Fibroblast of skin of back (primary cell): ENCODE results near the gene R3HDM1.
"Not testable (repeated sequence)": the region's sequence is repeated elsewhere in the genome, so short reads cannot be mapped to it uniquely, and the experiment has no call there.

Experiments used
- DNase-seq: peaks from one replicate; pipeline ENCODE4 v3.0.0-alpha.2; 2013

R3HDM1 gene

GRCh38 chr2:135573620-135574019 lies 42.3 kb downstream of the R3HDM1 start:
- DNase-seq = no peak

- DNase-seq = no peak
Measured at GRCh38 chr2:135581282-135581681, 50.0 kb downstream of the R3HDM1 start.

GRCh38 chr2:135582383-135582782 lies 51.1 kb downstream of the R3HDM1 start:
- DNase-seq = no peak

- DNase-seq = no peak
Measured at GRCh38 chr2:135585586-135585985, 54.3 kb downstream of the R3HDM1 start.

GRCh38 chr2:135586148-135586547 lies 54.9 kb downstream of the R3HDM1 start:
- no peak for DNase-seq

GRCh38 chr2:135587958-135588357 lies 56.7 kb downstream of the R3HDM1 start:
- DNase-seq = no peak

- no peak for DNase-seq
Measured at GRCh38 chr2:135590619-135591260, 59.5 kb downstream of the R3HDM1 start.

- no peak for DNase-seq
Measured at GRCh38 chr2:135600915-135601314, 69.6 kb downstream of the R3HDM1 start.

GRCh38 chr2:135603543-135603942 lies 72.3 kb downstream of the R3HDM1 start:
- no peak for DNase-seq

- DNase-seq = peak; percentile 3
Measured at GRCh38 chr2:135607561-135607960, 76.3 kb downstream of the R3HDM1 start.

- DNase-seq = no peak
Measured at GRCh38 chr2:135612319-135612718, 81.0 kb downstream of the R3HDM1 start.

GRCh38 chr2:135615404-135615803 lies 84.1 kb downstream of the R3HDM1 start:
- no peak for DNase-seq

- peak; percentile 50 for DNase-seq
Measured at GRCh38 chr2:135617501-135618015, 86.3 kb downstream of the R3HDM1 start.

- no peak for DNase-seq
Measured at GRCh38 chr2:135620198-135620597, 88.9 kb downstream of the R3HDM1 start.

GRCh38 chr2:135629520-135629919 lies 98.2 kb downstream of the R3HDM1 start:
- DNase-seq = no peak

GRCh38 chr2:135630034-135630433 lies 98.8 kb downstream of the R3HDM1 start:
- DNase-seq = not testable (repeated sequence)

- no peak for DNase-seq
Measured at GRCh38 chr2:135630488-135630887, 99.2 kb downstream of the R3HDM1 start.

- DNase-seq = no peak
Measured at GRCh38 chr2:135633582-135633981, 102.3 kb downstream of the R3HDM1 start.

GRCh38 chr2:135635212-135635835 lies 104.0 kb downstream of the R3HDM1 start:
- DNase-seq = no peak

- no peak for DNase-seq
Measured at GRCh38 chr2:135636982-135637381, 105.7 kb downstream of the R3HDM1 start.

- no peak for DNase-seq
Measured at GRCh38 chr2:135637456-135638087, 106.3 kb downstream of the R3HDM1 start.

GRCh38 chr2:135638825-135639224 lies 107.5 kb downstream of the R3HDM1 start:
- no peak for DNase-seq

- no peak for DNase-seq
Measured at GRCh38 chr2:135641156-135642068, 110.1 kb downstream of the R3HDM1 start.
